Stimulated activated effector memory CD8-positive, alpha-beta T cell treated with anti-CD3 and anti-CD28 coated beads, Interleukin-12 subunit alpha, Interleukin-12 subunit beta, amount 100 ng/mL, for 72 hours (primary cell): ENCODE measurements around the gene ZSCAN1.
A peak's percentile ranks its signal among the peaks of the same experiment; 100 is the strongest.

ENCODE experiments used
- ATAC-seq: fragments of 150-1000 bp; cut with Tn5 transposase; 2 replicates; pipeline ENCODE4 v1.10.0; 2021
- DNase-seq, 2 donors: peaks; one replicate each; pipeline ENCODE4 v3.0.0; 2021 to 2022; ENCODE audit warnings: low spot score in 2 of 2
- H3K27ac Mint-ChIP-seq: one replicate; pipeline ENCODE4 v1.8.0; 2022; ENCODE audit warnings: mild to moderate bottlenecking, mixed read lengths
- H3K36me3 Mint-ChIP-seq: one replicate; pipeline ENCODE4 v1.8.0; 2022; ENCODE audit warnings: mild to moderate bottlenecking, mixed read lengths
- H3K4me1 Mint-ChIP-seq: one replicate; pipeline ENCODE4 v1.8.0; 2022; ENCODE audit warnings: mixed read lengths
- H3K4me3 Mint-ChIP-seq: one replicate; pipeline ENCODE4 v1.8.0; 2022; ENCODE audit warnings: mild to moderate bottlenecking, mixed read lengths
- H3K9me3 Mint-ChIP-seq: one replicate; pipeline ENCODE4 v1.8.0; 2022; ENCODE audit warnings: mixed read lengths

The ZSCAN1 gene

GRCh38 chr19:58053480-58054156 lies 19.8 kb downstream of the ZSCAN1 start:
- H3K4me1 Mint-ChIP-seq = peaks cover 11% of the 10 kb centered on the region
- H3K36me3 Mint-ChIP-seq = no peaks in the 10 kb centered on the region
- no peak overlapping the region for H3K4me3 Mint-ChIP-seq
- H3K27ac Mint-ChIP-seq = no peak overlapping the region
- ATAC-seq (no peak), DNase-seq (no peak)
- H3K9me3 Mint-ChIP-seq = peaks cover 29% of the 10 kb centered on the region

GRCh38 chr19:58054901-58055874 lies 21.4 kb downstream of the ZSCAN1 start:
- H3K27ac Mint-ChIP-seq = no peak overlapping the region
- H3K4me3 Mint-ChIP-seq = no peak overlapping the region
- peaks cover 21% of the 10 kb centered on the region for H3K9me3 Mint-ChIP-seq
- no peaks in the 10 kb centered on the region for H3K36me3 Mint-ChIP-seq
- H3K4me1 Mint-ChIP-seq = peaks cover 11% of the 10 kb centered on the region
- no peak for ATAC-seq
- no peak for DNase-seq

- no peaks in the 10 kb centered on the region for H3K36me3 Mint-ChIP-seq
- no peak overlapping the region for H3K27ac Mint-ChIP-seq
- no peak overlapping the region for H3K4me3 Mint-ChIP-seq
- peaks cover 11% of the 10 kb centered on the region for H3K4me1 Mint-ChIP-seq
- DNase-seq (no peak), ATAC-seq (no peak)
- H3K9me3 Mint-ChIP-seq = peaks cover 21% of the 10 kb centered on the region
Measured at GRCh38 chr19:58056261-58056660, 22.4 kb downstream of the ZSCAN1 start.

GRCh38 chr19:58056861-58057260 lies 23.0 kb downstream of the ZSCAN1 start:
- no peak overlapping the region for H3K27ac Mint-ChIP-seq
- peaks cover 11% of the 10 kb centered on the region for H3K4me1 Mint-ChIP-seq
- peaks cover 17% of the 10 kb centered on the region for H3K9me3 Mint-ChIP-seq
- H3K4me3 Mint-ChIP-seq = no peak overlapping the region
- ATAC-seq = no peak
- no peak for DNase-seq
- H3K36me3 Mint-ChIP-seq = no peaks in the 10 kb centered on the region

- Mint-ChIP-seq H3K4me1 (peaks cover 11% of the 10 kb centered on the region), H3K4me3 (peak overlapping the region; percentile 30), H3K36me3 (no peaks in the 10 kb centered on the region), H3K27ac (no peak overlapping the region), H3K9me3 (peaks cover 16% of the 10 kb centered on the region)
- no peak for ATAC-seq
- no peak for DNase-seq
Measured at GRCh38 chr19:58058467-58058866, 24.6 kb downstream of the ZSCAN1 start.

- ATAC-seq (peak; percentile 62), DNase-seq (no peak)
- Mint-ChIP-seq H3K27ac (no peak within 1 kb of the TSS), H3K36me3 (no peaks in the 10 kb centered on the region), H3K4me1 (peaks cover 11% of the 10 kb centered on the region), H3K9me3 (peaks cover 20% of the 10 kb centered on the region), H3K4me3 (peak within 1 kb of the TSS; percentile 30)
Measured at GRCh38 chr19:58059003-58059670, 25.3 kb downstream of the ZSCAN1 start, which contains the start of gene ZNF135. Gene ZNF135, plus strand, starts transcription at chr19:58059282. Its CDS starts 721 bp downstream, at chr19:58060003.

- Mint-ChIP-seq H3K4me3 (no peak overlapping the region), H3K36me3 (no peaks in the 10 kb centered on the region), H3K27ac (no peak overlapping the region), H3K4me1 (peaks cover 11% of the 10 kb centered on the region), H3K9me3 (peaks cover 20% of the 10 kb centered on the region)
- ATAC-seq (no peak), DNase-seq (no peak)
Measured at GRCh38 chr19:58059671-58060078, 25.9 kb downstream of the ZSCAN1 start.

- H3K4me3 Mint-ChIP-seq = no peak overlapping the region
- no peak overlapping the region for H3K27ac Mint-ChIP-seq
- DNase-seq (no peak), ATAC-seq (no peak)
- no peaks in the 10 kb centered on the region for H3K36me3 Mint-ChIP-seq
- H3K4me1 Mint-ChIP-seq = peaks cover 8% of the 10 kb centered on the region
- H3K9me3 Mint-ChIP-seq = peaks cover 17% of the 10 kb centered on the region
Measured at GRCh38 chr19:58060231-58060630, 26.4 kb downstream of the ZSCAN1 start.

GRCh38 chr19:58063712-58064111 lies 29.9 kb downstream of the ZSCAN1 start:
- Mint-ChIP-seq H3K9me3 (peaks cover 34% of the 10 kb centered on the region), H3K27ac (no peak overlapping the region), H3K36me3 (no peaks in the 10 kb centered on the region)

GRCh38 chr19:58067240-58067912 lies 33.6 kb downstream of the ZSCAN1 start:
- Mint-ChIP-seq H3K4me1 (no peaks in the 10 kb centered on the region), H3K36me3 (no peaks in the 10 kb centered on the region), H3K9me3 (peaks cover 39% of the 10 kb centered on the region), H3K4me3 (no peak overlapping the region), H3K27ac (no peak overlapping the region)
- ATAC-seq (no peak), DNase-seq (no peak)

More at GRCh38 chr19:58063712-58064111, 29.9 kb downstream of the ZSCAN1 start:
- no peak for DNase-seq
- Mint-ChIP-seq H3K4me3 (no peak overlapping the region), H3K4me1 (no peaks in the 10 kb centered on the region)
- ATAC-seq = no peak

- H3K4me1 Mint-ChIP-seq = no peaks in the 10 kb centered on the region
- H3K9me3 Mint-ChIP-seq = peaks cover 22% of the 10 kb centered on the region
- ATAC-seq = no peak
- H3K4me3 Mint-ChIP-seq = no peak overlapping the region
- H3K27ac Mint-ChIP-seq = no peak overlapping the region
- no peak for DNase-seq
- peaks cover 8% of the 10 kb centered on the region for H3K36me3 Mint-ChIP-seq
Measured at GRCh38 chr19:58079792-58080191, 46.0 kb downstream of the ZSCAN1 start.

- no peak overlapping the region for H3K27ac Mint-ChIP-seq
- no peak overlapping the region for H3K4me3 Mint-ChIP-seq
- peaks cover 8% of the 10 kb centered on the region for H3K36me3 Mint-ChIP-seq
- no peak for ATAC-seq
- H3K4me1 Mint-ChIP-seq = no peaks in the 10 kb centered on the region
- no peak for DNase-seq
- peaks cover 19% of the 10 kb centered on the region for H3K9me3 Mint-ChIP-seq
Measured at GRCh38 chr19:58083021-58083420, 49.2 kb downstream of the ZSCAN1 start.

- Mint-ChIP-seq H3K27ac (no peak overlapping the region), H3K4me1 (no peaks in the 10 kb centered on the region), H3K9me3 (peaks cover 19% of the 10 kb centered on the region), H3K4me3 (no peak overlapping the region), H3K36me3 (peaks cover 8% of the 10 kb centered on the region)
- DNase-seq (no peak), ATAC-seq (no peak)
Measured at GRCh38 chr19:58084596-58085347, 50.9 kb downstream of the ZSCAN1 start.

GRCh38 chr19:58085348-58085875 lies 51.6 kb downstream of the ZSCAN1 start:
- ATAC-seq = no peak
- H3K27ac Mint-ChIP-seq = no peak overlapping the region
- H3K4me3 Mint-ChIP-seq = no peak overlapping the region
- H3K9me3 Mint-ChIP-seq = peaks cover 13% of the 10 kb centered on the region
- H3K4me1 Mint-ChIP-seq = no peaks in the 10 kb centered on the region
- no peak for DNase-seq
- peaks cover 3% of the 10 kb centered on the region for H3K36me3 Mint-ChIP-seq
